Tibial artery (tissue), 4 donors: ENCODE measurements around the gene PTPRN2.

Experiments used
- DNase-seq, 2 donors: peaks; one replicate each; pipeline ENCODE4 v3.0.0-alpha.2; 2019
- H3K27ac ChIP-seq, 2 donors: fragments of 200-600 bp; sonication (generic) in 1 of 2; 1 replicate in 1 of 2; 2 replicates in 1 of 2; pipeline ENCODE4 v1.5.1; 2018 to 2019; ENCODE audit warnings: mild to moderate bottlenecking in 1 of 2
- H3K27me3 ChIP-seq, 2 donors: fragments of 200-600 bp; sonication (generic) in 1 of 2; one replicate each; pipeline versions ENCODE4 v1.5.1 to v1.6.0; 2016 to 2019
- H3K36me3 ChIP-seq, 3 donors: fragments of 200-600 bp; sonication (generic) in 2 of 3; one replicate each; pipeline ENCODE4 v1.5.1; 2016 to 2019; ENCODE audit warnings: mild to moderate bottlenecking in 2 of 3
- H3K4me1 ChIP-seq, 4 donors: fragments of 200-600 bp; sonication (generic) in 2 of 4; 1 replicate in 3 of 4; 2 replicates in 1 of 4; pipeline ENCODE4 v1.5.1; 2016 to 2019
- H3K4me3 ChIP-seq, 2 donors: fragments of 200-600 bp; sonication (generic) in 1 of 2; 1 replicate in 1 of 2; 2 replicates in 1 of 2; pipeline ENCODE4 v1.5.1; 2018 to 2019; ENCODE audit warnings: mild to moderate bottlenecking in 2 of 2
- H3K9me3 ChIP-seq, 3 donors: fragments of 200-600 bp; sonication (generic) in 1 of 3; one replicate each; pipeline ENCODE4 v1.5.1; 2016 to 2019
- intact Hi-C: fragments of 100-400 bp; cut with DNase I; formaldehyde crosslinking; loops from one replicate; pipeline ENCODE4 v1.15.0; 2023; ENCODE audit warnings: low total_unique reads
- TF ChIP-seq, protein P1 (sequence below), 2 experiments: fragments of 200-600 bp in 1 of 2; fragments of 450-650 bp in 1 of 2; IDR thresholded peaks; one replicate each; pipeline ENCODE4 v1.5.1; 2017 to 2019; ENCODE audit warnings: antibody characterized with exemption in 2 of 2, mild to moderate bottlenecking in 1 of 2, moderate library complexity in 1 of 2

Gene PTPRN2

GRCh38 chr7:158252081-158252836 lies 335.4 kb downstream of the PTPRN2 start:
- intact Hi-C loops = no loop called here
- no peaks in the 10 kb centered on the region for H3K36me3 ChIP-seq
- no peak overlapping the region for H3K27ac ChIP-seq
- H3K27me3 ChIP-seq = no peaks in the 10 kb centered on the region
- TF ChIP-seq, protein P1, sequence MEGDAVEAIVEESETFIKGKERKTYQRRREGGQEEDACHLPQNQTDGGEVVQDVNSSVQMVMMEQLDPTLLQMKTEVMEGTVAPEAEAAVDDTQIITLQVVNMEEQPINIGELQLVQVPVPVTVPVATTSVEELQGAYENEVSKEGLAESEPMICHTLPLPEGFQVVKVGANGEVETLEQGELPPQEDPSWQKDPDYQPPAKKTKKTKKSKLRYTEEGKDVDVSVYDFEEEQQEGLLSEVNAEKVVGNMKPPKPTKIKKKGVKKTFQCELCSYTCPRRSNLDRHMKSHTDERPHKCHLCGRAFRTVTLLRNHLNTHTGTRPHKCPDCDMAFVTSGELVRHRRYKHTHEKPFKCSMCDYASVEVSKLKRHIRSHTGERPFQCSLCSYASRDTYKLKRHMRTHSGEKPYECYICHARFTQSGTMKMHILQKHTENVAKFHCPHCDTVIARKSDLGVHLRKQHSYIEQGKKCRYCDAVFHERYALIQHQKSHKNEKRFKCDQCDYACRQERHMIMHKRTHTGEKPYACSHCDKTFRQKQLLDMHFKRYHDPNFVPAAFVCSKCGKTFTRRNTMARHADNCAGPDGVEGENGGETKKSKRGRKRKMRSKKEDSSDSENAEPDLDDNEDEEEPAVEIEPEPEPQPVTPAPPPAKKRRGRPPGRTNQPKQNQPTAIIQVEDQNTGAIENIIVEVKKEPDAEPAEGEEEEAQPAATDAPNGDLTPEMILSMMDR (IDR thresholded peaks at IDR 0.05) = no peak
- no peaks in the 10 kb centered on the region for H3K4me1 ChIP-seq
- DNase-seq = peak; percentile 8 to 38
- H3K4me3 ChIP-seq = no peak overlapping the region
- no peaks in the 10 kb centered on the region for H3K9me3 ChIP-seq

GRCh38 chr7:158251061-158251965 lies 336.3 kb downstream of the PTPRN2 start:
- no peaks in the 10 kb centered on the region for H3K36me3 ChIP-seq
- peaks cover 0 to 5% (median 0%) of the 10 kb centered on the region in 3 donors for H3K9me3 ChIP-seq
- intact Hi-C loops = no loop called here
- H3K4me1 ChIP-seq = no peaks in the 10 kb centered on the region
- H3K4me3 ChIP-seq = no peak overlapping the region
- H3K27me3 ChIP-seq = no peaks in the 10 kb centered on the region
- TF ChIP-seq, protein P1 (IDR thresholded peaks at IDR 0.05) = no peak
- H3K27ac ChIP-seq = no peak overlapping the region
- peak; percentile 9 to 38 for DNase-seq

DNA sequence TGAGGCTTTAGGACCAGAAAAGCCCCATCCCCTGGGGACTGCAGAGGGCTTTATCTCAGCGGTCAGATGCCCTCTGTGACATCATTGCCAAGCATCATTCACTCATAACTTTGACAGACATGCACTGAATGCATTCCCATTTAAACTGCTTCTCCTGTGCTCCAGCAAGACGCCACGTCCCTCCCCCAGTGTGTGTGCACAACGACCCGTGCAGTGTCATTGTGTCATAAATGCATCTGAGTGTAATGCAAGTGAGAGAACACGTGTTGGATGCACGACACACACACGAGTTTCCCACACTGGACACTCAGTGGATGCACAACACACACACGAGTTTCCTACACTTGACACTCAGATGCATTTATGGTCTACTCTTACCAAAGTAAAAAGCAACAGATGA lies 337.9 kb downstream of the PTPRN2 start:
- intact Hi-C loops = no loop called here
- Histone ChIP-seq H3K9me3 (peaks cover 0 to 5% (median 0%) of the 10 kb centered on the region in 3 donors), H3K27ac (no peak overlapping the region), H3K27me3 (no peaks in the 10 kb centered on the region), H3K4me1 (no peaks in the 10 kb centered on the region), H3K4me3 (no peak overlapping the region), H3K36me3 (no peaks in the 10 kb centered on the region)
- TF ChIP-seq, protein P1 (IDR thresholded peaks at IDR 0.05) = no peak
- no peak for DNase-seq

DNA sequence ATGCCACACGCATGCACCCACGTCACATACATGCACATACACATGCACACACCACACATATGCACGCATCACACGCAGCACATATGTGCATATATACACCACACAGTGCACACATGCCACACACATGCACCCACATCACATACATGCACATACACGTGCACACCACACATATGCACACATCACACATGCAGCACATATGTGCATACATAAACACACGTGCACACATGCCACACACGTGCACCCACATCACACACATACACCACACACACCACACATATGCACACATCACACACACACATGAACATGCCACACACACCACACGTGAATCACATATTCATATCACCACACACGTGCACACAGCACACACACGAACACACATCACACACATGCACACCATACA lies 338.8 kb downstream of the PTPRN2 start:
- intact Hi-C loops = no loop called here
- Histone ChIP-seq H3K27ac (no peak overlapping the region), H3K4me3 (no peak overlapping the region), H3K9me3 (peaks cover 0 to 5% (median 0%) of the 10 kb centered on the region in 3 donors), H3K36me3 (no peaks in the 10 kb centered on the region), H3K4me1 (no peaks in the 10 kb centered on the region), H3K27me3 (no peaks in the 10 kb centered on the region)
- TF ChIP-seq, protein P1 (IDR thresholded peaks at IDR 0.05) = no peak
- DNase-seq = no peak

GRCh38 chr7:158247758-158248487 lies 339.7 kb downstream of the PTPRN2 start:
- H3K27me3 ChIP-seq = no peaks in the 10 kb centered on the region

More at GRCh38 chr7:158247758-158248487, 339.7 kb downstream of the PTPRN2 start:
- TF ChIP-seq, protein P1 (IDR thresholded peaks at IDR 0.05) = no peak
- Histone ChIP-seq H3K9me3 (peaks cover 0 to 5% (median 0%) of the 10 kb centered on the region in 3 donors), H3K36me3 (no peaks in the 10 kb centered on the region), H3K4me1 (no peaks in the 10 kb centered on the region), H3K27ac (no peak overlapping the region), H3K4me3 (no peak overlapping the region)
- no peak for DNase-seq
- intact Hi-C loops = no loop called here
